Measurements from ENCODE around the gene TSGA10IP.

- TF ChIP-seq CTCF (IDR thresholded peaks at IDR 0.05 in 2 of 3, conservative IDR thresholded peaks at IDR 0.05 in 1 of 3; ENCODE audit: control insufficient read depth in 2 of 3, extremely low read depth in 1 of 3, insufficient read depth in 1 of 3, low read depth in 3 of 3, low read length in 3 of 3) = no peak
- TF ChIP-seq REST (IDR thresholded peaks at IDR 0.05; ENCODE audit: low read depth, low read length) = no peak
- no peak for TF ChIP-seq EP300 (IDR thresholded peaks at IDR 0.05; ENCODE audit: borderline replicate concordance in 1 of 2, control insufficient read depth in 1 of 2, low read depth in 2 of 2, low read length in 2 of 2)
- no peak for TF ChIP-seq ESRRA (IDR thresholded peaks at IDR 0.05; ENCODE audit: low read length)
- TF ChIP-seq CREB1 (IDR thresholded peaks at IDR 0.05; ENCODE audit: low read depth) = no peak
- TF ChIP-seq MTA3 (IDR thresholded peaks at IDR 0.05; ENCODE audit: borderline replicate concordance, low read length) = no peak
- TF ChIP-seq KDM1A (IDR thresholded peaks at IDR 0.05; ENCODE audit: borderline replicate concordance) = no peak
- TF ChIP-seq BHLHE40 (IDR thresholded peaks at IDR 0.05; ENCODE audit: borderline replicate concordance in 1 of 2, low read depth in 2 of 2, low read length in 1 of 2) = no peak
- TF ChIP-seq USF2 (IDR thresholded peaks at IDR 0.05; ENCODE audit: borderline replicate concordance, low read depth, low read length) = no peak
- no peak for TF ChIP-seq ASH2L (IDR thresholded peaks at IDR 0.05; ENCODE audit: borderline replicate concordance, low read depth)
- TF ChIP-seq YY1 (IDR thresholded peaks at IDR 0.05; ENCODE audit: low read depth, low read length) = no peak
Measured at GRCh38 chr11:65903068-65903481, 42.2 kb upstream of the TSGA10IP start.
